ENCODE data around the gene HSF5.

GRCh38 chr17:58385359-58385899, 102.8 kb downstream of the HSF5 start:
- TF ChIP-seq, protein P1, sequence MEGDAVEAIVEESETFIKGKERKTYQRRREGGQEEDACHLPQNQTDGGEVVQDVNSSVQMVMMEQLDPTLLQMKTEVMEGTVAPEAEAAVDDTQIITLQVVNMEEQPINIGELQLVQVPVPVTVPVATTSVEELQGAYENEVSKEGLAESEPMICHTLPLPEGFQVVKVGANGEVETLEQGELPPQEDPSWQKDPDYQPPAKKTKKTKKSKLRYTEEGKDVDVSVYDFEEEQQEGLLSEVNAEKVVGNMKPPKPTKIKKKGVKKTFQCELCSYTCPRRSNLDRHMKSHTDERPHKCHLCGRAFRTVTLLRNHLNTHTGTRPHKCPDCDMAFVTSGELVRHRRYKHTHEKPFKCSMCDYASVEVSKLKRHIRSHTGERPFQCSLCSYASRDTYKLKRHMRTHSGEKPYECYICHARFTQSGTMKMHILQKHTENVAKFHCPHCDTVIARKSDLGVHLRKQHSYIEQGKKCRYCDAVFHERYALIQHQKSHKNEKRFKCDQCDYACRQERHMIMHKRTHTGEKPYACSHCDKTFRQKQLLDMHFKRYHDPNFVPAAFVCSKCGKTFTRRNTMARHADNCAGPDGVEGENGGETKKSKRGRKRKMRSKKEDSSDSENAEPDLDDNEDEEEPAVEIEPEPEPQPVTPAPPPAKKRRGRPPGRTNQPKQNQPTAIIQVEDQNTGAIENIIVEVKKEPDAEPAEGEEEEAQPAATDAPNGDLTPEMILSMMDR (IDR thresholded peaks at IDR 0.05), result no peak
- no peak for TF ChIP-seq ZFX (IDR thresholded peaks at IDR 0.05; ENCODE audit: borderline replicate concordance)
